OCI-LY7 (cell line): Measurements from ENCODE around the gene PPT1.
"Not testable (repeated sequence)": the region's sequence is repeated elsewhere in the genome, so short reads cannot be mapped to it uniquely, and the experiment has no call there.

Source experiments
- CTCF ChIP-seq: fragments of 200-600 bp; sonication (generic); conservative IDR thresholded peaks from 2 replicates; pipeline ENCODE4 v1.5.1; 2014; ENCODE audit warnings: mild to moderate bottlenecking, antibody characterized with exemption, low read length, moderate library complexity, mixed read lengths
- EZH2phosphoT487 ChIP-seq: fragments of 200-600 bp; sonication (generic); IDR thresholded peaks from 2 replicates; pipeline ENCODE4 v1.6.1; 2018; ENCODE audit warnings: low read depth, borderline replicate concordance, mild to moderate bottlenecking, mixed run types, antibody characterized with exemption, low read length, moderate library complexity, mixed read lengths

- TF ChIP-seq CTCF, EZH2phosphoT487: not testable (repeated sequence)
These were observed 59.8 kb downstream of the PPT1 start for GRCh38 chr1:40037254-40037653.
